KMS-11 (cell line): Measurements from ENCODE around the gene DMTF1.
"Not testable (repeated sequence)": the region's sequence is repeated elsewhere in the genome, so short reads cannot be mapped to it uniquely, and the experiment has no call there.

Experiments used
- H2AFZ ChIP-seq: fragments of 200-600 bp; sonication (generic); 2 replicates; pipeline ENCODE4 v1.6.1; 2016; ENCODE audit warnings: antibody characterized with exemption, mixed run types, low read depth
- H3K27ac ChIP-seq: fragments of 200-600 bp; sonication (generic); 2 replicates; pipeline ENCODE4 v1.6.1; 2016; ENCODE audit warnings: mild to moderate bottlenecking, mixed run types
- H3K27me3 ChIP-seq: fragments of 200-600 bp; sonication (generic); 2 replicates; pipeline ENCODE4 v1.6.1; 2017; ENCODE audit warnings: mild to moderate bottlenecking, low read depth, mixed run types, moderate library complexity; ENCODE audit not compliant: insufficient read depth
- H3K36me3 ChIP-seq: fragments of 200-600 bp; sonication (generic); 2 replicates; pipeline ENCODE4 v1.6.1; 2017; ENCODE audit warnings: mild to moderate bottlenecking, mixed run types; ENCODE audit not compliant: insufficient read depth
- H3K4me1 ChIP-seq: fragments of 200-600 bp; sonication (generic); 2 replicates; pipeline ENCODE4 v1.6.1; 2016; ENCODE audit warnings: mild to moderate bottlenecking, low read depth, mixed run types; ENCODE audit not compliant: poor library complexity, severe bottlenecking
- H3K4me2 ChIP-seq: fragments of 200-600 bp; sonication (generic); 2 replicates; pipeline ENCODE4 v1.7.0; 2016; ENCODE audit warnings: mild to moderate bottlenecking, mixed run types
- H3K4me3 ChIP-seq: fragments of 200-600 bp; sonication (generic); IDR thresholded peaks from 2 replicates; pipeline ENCODE4 v1.6.1; 2017; ENCODE audit warnings: low read depth, low read length, mixed read lengths; ENCODE audit not compliant: insufficient read depth
- H3K79me2 ChIP-seq: fragments of 200-600 bp; sonication (generic); 2 replicates; pipeline ENCODE4 v1.6.1; 2016; ENCODE audit warnings: low read depth, mixed run types; ENCODE audit not compliant: insufficient read depth
- H3K9ac ChIP-seq: fragments of 200-600 bp; sonication (generic); 2 replicates; pipeline ENCODE4 v1.6.1; 2016; ENCODE audit warnings: mild to moderate bottlenecking, mixed run types
- H4K20me1 ChIP-seq: fragments of 200-600 bp; sonication (generic); 2 replicates; pipeline ENCODE4 v1.6.1; 2016; ENCODE audit warnings: mild to moderate bottlenecking, mixed run types; ENCODE audit not compliant: insufficient read depth
- TF ChIP-seq, protein P1 (sequence below): fragments of 200-600 bp; sonication (generic); conservative IDR thresholded peaks from 2 replicates; pipeline ENCODE4 v1.6.1; 2017; ENCODE audit warnings: low read depth, mild to moderate bottlenecking, antibody characterized with exemption, low read length, moderate library complexity, mixed read lengths

DMTF1 gene

DNA sequence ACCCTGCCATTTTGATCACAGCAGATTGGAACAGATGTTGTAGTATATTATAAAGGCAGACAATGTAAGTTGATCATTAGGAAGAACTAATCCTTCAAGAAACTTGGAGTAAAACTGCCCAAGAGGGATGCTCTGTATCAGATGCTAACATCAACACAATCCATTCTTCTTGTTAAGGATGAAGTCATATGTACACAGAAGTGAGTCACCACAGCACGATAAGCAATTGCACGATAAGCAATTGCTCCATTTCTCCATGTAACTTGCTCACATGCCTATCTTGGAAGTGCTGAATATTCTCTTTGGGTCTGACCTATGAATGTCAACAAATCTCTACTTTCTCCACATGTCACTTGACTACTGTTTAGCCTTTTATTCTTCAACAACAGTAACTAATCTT, 41.5 kb upstream of the DMTF1 start:
- Histone ChIP-seq H3K36me3 (no peaks in the 10 kb centered on the region), H3K79me2 (no peaks in the 10 kb centered on the region), H4K20me1 (no peaks in the 10 kb centered on the region), H3K4me2 (no peak overlapping the region), H3K4me3 (no peak overlapping the region), H3K27me3 (no peaks in the 10 kb centered on the region), H3K27ac (no peak overlapping the region), H3K9ac (no peak overlapping the region), H2AFZ (no peak overlapping the region), H3K4me1 (no peaks in the 10 kb centered on the region)
- TF ChIP-seq, protein P1, sequence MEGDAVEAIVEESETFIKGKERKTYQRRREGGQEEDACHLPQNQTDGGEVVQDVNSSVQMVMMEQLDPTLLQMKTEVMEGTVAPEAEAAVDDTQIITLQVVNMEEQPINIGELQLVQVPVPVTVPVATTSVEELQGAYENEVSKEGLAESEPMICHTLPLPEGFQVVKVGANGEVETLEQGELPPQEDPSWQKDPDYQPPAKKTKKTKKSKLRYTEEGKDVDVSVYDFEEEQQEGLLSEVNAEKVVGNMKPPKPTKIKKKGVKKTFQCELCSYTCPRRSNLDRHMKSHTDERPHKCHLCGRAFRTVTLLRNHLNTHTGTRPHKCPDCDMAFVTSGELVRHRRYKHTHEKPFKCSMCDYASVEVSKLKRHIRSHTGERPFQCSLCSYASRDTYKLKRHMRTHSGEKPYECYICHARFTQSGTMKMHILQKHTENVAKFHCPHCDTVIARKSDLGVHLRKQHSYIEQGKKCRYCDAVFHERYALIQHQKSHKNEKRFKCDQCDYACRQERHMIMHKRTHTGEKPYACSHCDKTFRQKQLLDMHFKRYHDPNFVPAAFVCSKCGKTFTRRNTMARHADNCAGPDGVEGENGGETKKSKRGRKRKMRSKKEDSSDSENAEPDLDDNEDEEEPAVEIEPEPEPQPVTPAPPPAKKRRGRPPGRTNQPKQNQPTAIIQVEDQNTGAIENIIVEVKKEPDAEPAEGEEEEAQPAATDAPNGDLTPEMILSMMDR = no peak

DNA sequence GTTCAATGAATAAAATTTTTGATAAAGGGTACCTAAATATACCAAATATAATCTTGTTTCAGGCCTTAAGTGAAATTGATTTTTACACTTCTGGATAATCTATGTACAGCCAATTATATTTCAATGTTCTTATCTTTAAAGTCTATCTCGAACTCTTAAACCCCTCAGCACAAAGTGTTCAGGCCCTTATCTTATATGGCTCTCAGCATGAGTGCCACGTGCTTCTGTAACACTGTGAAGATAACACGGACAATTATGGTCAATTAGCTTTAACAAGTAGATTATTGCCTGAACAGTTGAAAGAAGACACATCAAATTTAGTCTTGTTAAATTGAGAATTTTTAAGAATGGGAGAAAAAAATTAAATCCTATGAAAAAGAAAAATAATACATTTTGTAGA, 40.4 kb upstream of the DMTF1 start:
- H4K20me1 ChIP-seq = no peaks in the 10 kb centered on the region
- no peaks in the 10 kb centered on the region for H3K4me1 ChIP-seq
- no peak overlapping the region for H3K4me2 ChIP-seq
- H3K79me2 ChIP-seq = no peaks in the 10 kb centered on the region
- H3K36me3 ChIP-seq = no peaks in the 10 kb centered on the region
- H3K4me3 ChIP-seq = no peak overlapping the region
- TF ChIP-seq, protein P1 = no peak
- no peaks in the 10 kb centered on the region for H3K27me3 ChIP-seq
- no peak overlapping the region for H3K27ac ChIP-seq
- no peak overlapping the region for H2AFZ ChIP-seq
- H3K9ac ChIP-seq = no peak overlapping the region

DNA sequence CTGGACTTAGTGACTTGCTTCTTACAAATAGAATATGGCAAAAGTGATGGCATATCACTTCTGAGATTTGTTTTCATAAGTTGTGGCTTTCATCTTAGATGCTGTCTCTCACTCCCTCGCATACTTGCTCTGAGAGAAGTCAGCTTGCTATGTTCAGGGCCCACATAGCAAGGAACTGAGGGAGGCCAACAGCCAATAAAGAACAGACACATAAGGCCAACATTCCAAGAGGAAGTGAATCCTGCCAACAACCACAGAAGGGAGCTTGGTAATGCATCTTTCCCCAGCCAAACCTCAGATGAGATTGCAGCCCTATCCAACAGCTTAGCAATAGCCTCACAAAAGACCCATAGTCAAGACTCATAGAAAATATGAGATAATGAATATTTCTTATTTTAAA, 39.2 kb upstream of the DMTF1 start:
- Histone ChIP-seq H3K36me3 (no peaks in the 10 kb centered on the region), H3K4me1 (no peaks in the 10 kb centered on the region), H2AFZ (no peak overlapping the region), H4K20me1 (no peaks in the 10 kb centered on the region), H3K4me2 (no peak overlapping the region), H3K4me3 (no peak overlapping the region), H3K27me3 (no peaks in the 10 kb centered on the region), H3K9ac (no peak overlapping the region), H3K27ac (no peak overlapping the region), H3K79me2 (no peaks in the 10 kb centered on the region)
- TF ChIP-seq, protein P1 = no peak

DNA sequence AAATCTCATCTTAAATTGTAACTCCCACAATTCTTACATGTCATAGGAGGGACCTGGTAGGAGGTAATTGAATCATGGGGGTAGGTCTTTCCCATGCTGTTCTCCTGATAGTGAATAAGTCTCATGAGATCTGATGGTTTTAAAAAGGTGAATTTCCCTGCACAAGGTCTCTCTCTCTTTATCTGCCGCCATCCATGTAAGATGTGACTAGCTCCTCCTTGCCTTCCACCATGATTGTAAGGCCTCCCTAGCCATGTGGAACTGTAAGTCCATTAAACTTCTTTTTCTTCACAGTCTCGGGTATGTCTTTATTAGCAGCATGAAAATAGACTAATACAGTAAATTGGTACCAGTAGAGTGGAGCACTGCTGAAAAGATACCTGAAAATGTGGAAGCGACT, 38.3 kb upstream of the DMTF1 start:
- not testable (repeated sequence) for H3K27me3 ChIP-seq, H4K20me1 ChIP-seq, H3K4me1 ChIP-seq, H2AFZ ChIP-seq, H3K4me2 ChIP-seq, H3K79me2 ChIP-seq, H3K27ac ChIP-seq, H3K4me3 ChIP-seq, H3K36me3 ChIP-seq, H3K9ac ChIP-seq

DNA sequence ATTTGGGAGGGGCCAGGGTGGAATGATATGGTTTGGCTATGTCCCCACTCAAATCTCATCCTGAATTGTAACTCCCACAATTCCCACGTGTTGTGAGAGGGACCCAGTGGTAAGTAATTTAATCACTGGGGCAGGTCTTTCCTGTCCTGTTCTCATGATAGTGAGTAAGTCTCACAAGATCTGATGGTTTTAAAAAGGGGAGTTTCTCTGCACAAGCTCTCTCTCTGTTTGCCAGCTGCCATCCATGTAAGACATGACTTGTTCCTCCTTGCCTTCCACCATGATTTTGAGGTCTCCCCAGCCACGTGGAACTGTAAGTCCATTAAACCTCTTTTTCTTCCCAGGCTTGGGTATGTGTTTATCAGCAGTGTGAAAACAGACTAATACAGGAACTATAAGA, 36.5 kb upstream of the DMTF1 start:
- not testable (repeated sequence) for H3K27me3 ChIP-seq

More for the DNA sequence above, 36.5 kb upstream of the DMTF1 start:
- not testable (repeated sequence) for H3K79me2 ChIP-seq, H3K9ac ChIP-seq, H3K4me1 ChIP-seq, H3K4me3 ChIP-seq, H3K27ac ChIP-seq, H2AFZ ChIP-seq, H4K20me1 ChIP-seq, H3K36me3 ChIP-seq, H3K4me2 ChIP-seq
